GM12872 (cell line): Measurements from ENCODE around the gene RLIM.
A peak's percentile ranks its signal among the peaks of the same experiment; 100 is the strongest.

Experiments
- CTCF ChIP-seq: IDR thresholded peaks from 3 replicates; pipeline ENCODE4 v1.5.1; 2011; ENCODE audit warnings: low read depth, mild to moderate bottlenecking, low read length, moderate library complexity; ENCODE audit not compliant: insufficient read depth

RLIM gene

DNA sequence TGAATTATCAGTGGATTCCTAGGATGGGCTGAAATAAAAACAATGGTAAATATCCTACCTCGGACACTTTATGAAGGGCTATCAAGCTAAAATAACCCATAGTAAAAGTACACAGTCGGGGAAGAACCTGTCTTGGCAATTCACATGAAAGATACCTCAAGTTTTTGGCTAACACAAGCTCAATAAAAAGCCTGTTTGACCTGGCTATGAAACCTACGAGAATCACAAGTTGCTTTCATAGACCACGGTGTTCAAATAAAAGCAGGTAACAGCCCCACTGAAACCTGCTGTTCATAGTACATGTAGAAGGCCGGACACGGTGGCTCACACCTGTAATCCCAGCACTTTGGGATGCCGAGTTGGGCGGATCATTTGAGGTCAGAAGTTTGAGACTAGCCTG, 12.3 kb downstream of the RLIM start:
- no peak for TF ChIP-seq CTCF

DNA sequence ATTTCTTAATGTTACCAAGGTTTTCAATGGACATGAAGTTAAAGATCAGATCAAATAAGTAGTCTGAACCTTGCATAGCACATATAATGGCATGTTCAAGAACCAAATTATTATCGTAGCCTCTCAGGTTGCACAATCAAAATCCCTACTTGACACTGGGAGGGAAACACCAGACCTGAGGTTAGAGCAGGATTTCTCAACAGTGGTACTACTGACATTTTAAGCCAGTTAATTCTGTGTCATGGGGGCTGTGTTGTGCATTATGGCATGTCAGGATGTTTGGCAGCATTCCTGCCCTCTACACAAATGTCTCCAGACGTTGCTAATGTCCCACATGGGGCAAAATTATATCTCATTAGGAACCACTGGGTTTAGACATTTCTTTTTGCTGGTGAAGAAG, 20.8 kb downstream of the RLIM start:
- no peak for TF ChIP-seq CTCF

- TF ChIP-seq CTCF: no peak
Measured at GRCh38 chrX:74585766-74586165, 28.7 kb downstream of the RLIM start.

DNA sequence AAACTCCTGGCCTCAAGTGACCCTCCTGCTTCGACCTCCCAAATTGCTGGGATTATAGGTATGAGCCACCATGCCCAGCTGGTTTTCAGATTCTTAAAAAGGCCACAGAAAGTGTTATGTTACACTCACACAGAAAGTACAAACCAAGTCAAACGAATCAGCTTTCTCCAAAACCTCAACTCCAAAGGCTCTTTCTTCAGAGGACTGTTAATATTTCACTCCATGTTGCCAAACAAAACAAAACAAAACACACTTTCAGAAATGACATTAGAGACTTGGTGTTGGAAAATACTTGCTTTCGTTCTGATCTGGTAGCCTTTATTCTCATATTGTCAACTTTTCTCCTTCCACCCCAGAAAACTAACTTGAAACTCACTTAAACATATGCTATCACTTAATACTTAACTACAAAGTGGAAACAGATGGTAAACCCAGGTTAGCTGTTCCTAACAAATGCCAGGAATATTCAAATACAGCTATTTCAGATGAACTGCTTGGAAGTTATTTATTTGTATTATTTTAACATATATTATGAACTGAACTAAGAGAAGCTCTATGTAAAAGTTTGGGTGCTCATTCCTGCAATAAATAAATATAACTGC, 34.7 kb downstream of the RLIM start:
- no peak for TF ChIP-seq CTCF

DNA sequence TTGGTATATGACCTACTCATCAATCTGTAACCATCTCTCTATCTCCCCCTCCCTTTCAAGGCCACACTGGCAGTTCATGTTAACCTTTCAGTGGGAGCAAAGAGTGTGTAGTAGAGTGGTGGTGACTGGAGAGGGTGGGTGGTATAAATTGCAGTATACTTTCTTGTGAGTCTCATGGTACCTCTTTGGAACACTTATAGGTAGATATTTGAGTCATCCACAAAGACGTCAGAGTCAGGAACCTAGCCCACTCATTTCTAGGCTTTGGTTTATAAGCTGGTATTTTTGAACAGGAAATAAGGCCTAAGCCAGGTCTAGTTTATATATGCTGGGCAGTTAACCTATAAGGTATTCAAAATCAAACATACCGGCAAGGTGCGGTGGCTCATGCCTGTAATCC, 36.3 kb downstream of the RLIM start:
- TF ChIP-seq CTCF: no peak

DNA sequence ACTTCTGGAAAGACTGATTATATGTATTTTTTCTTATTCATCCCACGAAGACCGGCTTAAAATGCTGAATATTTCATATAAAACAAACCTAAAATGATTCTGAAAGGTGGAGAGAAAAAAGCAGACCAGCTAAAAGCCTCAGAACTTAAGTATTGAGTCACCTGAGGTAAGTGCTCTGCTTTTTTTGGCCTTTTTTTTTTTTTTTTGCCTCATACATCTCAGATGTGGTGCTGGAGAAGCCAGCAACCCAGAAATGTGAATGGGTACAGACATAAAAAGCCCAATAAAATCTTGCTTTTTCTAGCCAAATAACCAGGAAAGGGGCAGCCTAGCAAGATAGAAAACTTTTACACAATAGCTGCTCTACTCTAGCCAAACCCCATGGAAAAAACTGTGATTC, 57.0 kb downstream of the RLIM start:
- no peak for TF ChIP-seq CTCF

DNA sequence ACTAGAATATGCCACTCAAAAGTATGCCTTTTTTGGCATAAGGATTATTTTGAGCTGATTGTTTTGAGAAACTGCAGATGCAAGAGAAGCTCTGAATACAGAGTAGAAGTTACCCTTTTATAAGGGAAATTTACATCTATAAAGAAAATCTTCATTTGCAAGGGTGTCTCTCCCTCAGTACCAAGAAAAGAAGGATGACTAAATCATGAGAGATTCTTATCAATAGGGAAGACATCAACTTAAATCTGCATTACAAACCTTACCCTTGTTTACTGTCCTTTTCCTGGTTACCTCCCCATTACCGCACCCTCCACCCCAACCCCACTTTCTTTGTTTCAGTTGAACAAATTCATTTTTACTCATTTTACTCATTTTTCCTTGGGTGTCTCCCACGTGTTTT, 62.5 kb downstream of the RLIM start:
- TF ChIP-seq CTCF: no peak

- peak; percentile 89 for TF ChIP-seq CTCF
Measured at GRCh38 chrX:74550295-74550802, 64.1 kb downstream of the RLIM start.
